GM19328 (cell line): Measurements from ENCODE around the gene LRRC59.
"Not testable (repeated sequence)": the region's sequence is repeated elsewhere in the genome, so short reads cannot be mapped to it uniquely, and the experiment has no call there.

Source experiments
- ATAC-seq: cut with Tn5 transposase; IDR thresholded peaks from one replicate; pipeline ENCODE4 v1.9.1; 2021; ENCODE audit warnings: mild to moderate bottlenecking, moderate library complexity; ENCODE audit not compliant: unreplicated experiment

The LRRC59 gene

GRCh38 chr17:50424996-50425681, 27.8 kb upstream of the LRRC59 start:
- ATAC-seq, result peak; percentile 3

GRCh38 chr17:50424246-50424995, 27.1 kb upstream of the LRRC59 start:
- ATAC-seq, result no peak

- ATAC-seq, result no peak
Measured at GRCh38 chr17:50423553-50424159, 26.3 kb upstream of the LRRC59 start.

- ATAC-seq, result no peak
Measured at GRCh38 chr17:50422738-50423137, 25.4 kb upstream of the LRRC59 start.

- no peak for ATAC-seq
Measured at GRCh38 chr17:50421308-50422051, 24.2 kb upstream of the LRRC59 start.

- no peak for ATAC-seq
Measured at GRCh38 chr17:50420419-50421112, 23.2 kb upstream of the LRRC59 start.

- ATAC-seq, result not testable (repeated sequence)
Measured at GRCh38 chr17:50419577-50419976, 22.3 kb upstream of the LRRC59 start.

GRCh38 chr17:50414808-50415207, 17.5 kb upstream of the LRRC59 start:
- no peak for ATAC-seq

- no peak for ATAC-seq
Measured at GRCh38 chr17:50412188-50412732, 14.9 kb upstream of the LRRC59 start.

- no peak for ATAC-seq
Measured at GRCh38 chr17:50407921-50408320, 10.6 kb upstream of the LRRC59 start.

- ATAC-seq, result no peak
Measured at GRCh38 chr17:50406578-50406977, 9.3 kb upstream of the LRRC59 start.

- ATAC-seq, result not testable (repeated sequence)
Measured at GRCh38 chr17:50405351-50405750, 8.0 kb upstream of the LRRC59 start.

GRCh38 chr17:50399591-50399990, 2.3 kb upstream of the LRRC59 start:
- ATAC-seq, result not testable (repeated sequence)

GRCh38 chr17:50398672-50399071, 1.3 kb upstream of the LRRC59 start:
- ATAC-seq, result not testable (repeated sequence)

- no peak for ATAC-seq
Measured at GRCh38 chr17:50397919-50398285, 579 bp upstream of the LRRC59 start.

- peak; percentile 8 for ATAC-seq
Measured at GRCh38 chr17:50396261-50397110, 837 bp downstream of the LRRC59 start.

GRCh38 chr17:50394711-50395110, 2.6 kb downstream of the LRRC59 start:
- no peak for ATAC-seq

GRCh38 chr17:50393700-50394099, 3.6 kb downstream of the LRRC59 start:
- ATAC-seq, result no peak

GRCh38 chr17:50392621-50393020, 4.7 kb downstream of the LRRC59 start:
- no peak for ATAC-seq

- ATAC-seq, result no peak
Measured at GRCh38 chr17:50389534-50389933, 7.8 kb downstream of the LRRC59 start.
